Epithelial cell of esophagus (primary cell): ENCODE measurements around the gene RCOR3.
A peak's percentile ranks its signal among the peaks of the same experiment; 100 is the strongest.

Experiments used
- DNase-seq: peaks from one replicate; pipeline ENCODE4 v3.0.0; 2010; ENCODE audit warnings: low read depth
- H3K4me3 ChIP-seq: 2 replicates; pipeline ENCODE4 v1.5.1; 2011; ENCODE audit warnings: mild to moderate bottlenecking, low read length, control low read depth
- CTCF ChIP-seq: IDR thresholded peaks from 2 replicates; pipeline ENCODE4 v1.5.1; 2011; ENCODE audit warnings: low read depth, mild to moderate bottlenecking, low read length, control low read depth, inconsistent platforms; ENCODE audit not compliant: insufficient read depth; ENCODE audit errors: missing control alignments

The RCOR3 gene

GRCh38 chr1:211337430-211338223, 78.5 kb downstream of the RCOR3 start:
- DNase-seq = no peak
- H3K4me3 ChIP-seq = no peak overlapping the region
- TF ChIP-seq CTCF = no peak

GRCh38 chr1:211338224-211338620, 79.1 kb downstream of the RCOR3 start:
- TF ChIP-seq CTCF = no peak
- no peak overlapping the region for H3K4me3 ChIP-seq
- DNase-seq = no peak

- TF ChIP-seq CTCF = no peak
- DNase-seq = no peak
- H3K4me3 ChIP-seq = no peak overlapping the region
These were observed 80.5 kb downstream of the RCOR3 start for GRCh38 chr1:211339631-211340041.

- TF ChIP-seq CTCF = no peak
- no peak for DNase-seq
These were observed 81.7 kb downstream of the RCOR3 start for GRCh38 chr1:211340622-211341507.

GRCh38 chr1:211341999-211342398, 82.8 kb downstream of the RCOR3 start:
- H3K4me3 ChIP-seq = no peak overlapping the region
- no peak for DNase-seq
- TF ChIP-seq CTCF = no peak

More at GRCh38 chr1:211340622-211341507, 81.7 kb downstream of the RCOR3 start:
- no peak overlapping the region for H3K4me3 ChIP-seq

GRCh38 chr1:211343607-211344006, 84.4 kb downstream of the RCOR3 start:
- no peak overlapping the region for H3K4me3 ChIP-seq
- no peak for TF ChIP-seq CTCF
- DNase-seq = peak; percentile 23

- H3K4me3 ChIP-seq = no peak overlapping the region
- TF ChIP-seq CTCF = no peak
- DNase-seq = no peak
These were observed 85.0 kb downstream of the RCOR3 start for GRCh38 chr1:211344152-211344618.
